GM03348 (cell line): ENCODE measurements around the gene VTN.

Experiments used
- DNase-seq: peaks from one replicate; pipeline ENCODE4 v3.0.0; 2012; ENCODE audit warnings: low spot score

The VTN gene

GRCh38 chr17:28370035-28370743 is at the start of gene VTN:
VTN (minus strand) TSS chr17:28370307; CDS start chr17:28370203, 104 bp downstream.
- no peak for DNase-seq

- DNase-seq = peak; percentile 77
Measured at GRCh38 chr17:28416703-28417311, 46.7 kb upstream of the VTN start.

GRCh38 chr17:28415886-28416285 is 45.8 kb upstream of the VTN start:
- no peak for DNase-seq

GRCh38 chr17:28413804-28414203 is 43.7 kb upstream of the VTN start:
- no peak for DNase-seq

- DNase-seq = no peak
Measured at GRCh38 chr17:28412099-28412498, 42.0 kb upstream of the VTN start.

GRCh38 chr17:28407974-28408306 is 37.8 kb upstream of the VTN start:
- DNase-seq = no peak

GRCh38 chr17:28407130-28407973 is 37.2 kb upstream of the VTN start:
- DNase-seq = no peak

GRCh38 chr17:28406473-28406814 is 36.3 kb upstream of the VTN start:
- no peak for DNase-seq

- DNase-seq = peak; percentile 81
Measured at GRCh38 chr17:28405632-28406472, 35.7 kb upstream of the VTN start, which contains the start of gene SLC46A1. SLC46A1 (minus strand) TSS chr17:28406212; CDS start chr17:28406114, 98 bp downstream.

GRCh38 chr17:28404812-28405570 is 34.9 kb upstream of the VTN start:
- peak; percentile 54 for DNase-seq

GRCh38 chr17:28404461-28404811 is 34.3 kb upstream of the VTN start:
- DNase-seq = no peak

GRCh38 chr17:28404007-28404406 is 33.9 kb upstream of the VTN start:
- no peak for DNase-seq

- no peak for DNase-seq
Measured at GRCh38 chr17:28402844-28403243, 32.7 kb upstream of the VTN start.

- no peak for DNase-seq
Measured at GRCh38 chr17:28402224-28402630, 32.1 kb upstream of the VTN start.

GRCh38 chr17:28399808-28400207 is 29.7 kb upstream of the VTN start:
- DNase-seq = no peak

GRCh38 chr17:28398280-28398981 is 28.3 kb upstream of the VTN start:
- DNase-seq = no peak

GRCh38 chr17:28397687-28398279 is 27.7 kb upstream of the VTN start:
- DNase-seq = no peak

- no peak for DNase-seq
Measured at GRCh38 chr17:28397275-28397674, 27.2 kb upstream of the VTN start.

GRCh38 chr17:28396635-28397239 is 26.6 kb upstream of the VTN start:
- DNase-seq = no peak

GRCh38 chr17:28395968-28396367 is 25.9 kb upstream of the VTN start:
- DNase-seq = no peak
